K562 (cell line): Measurements from ENCODE around the gene MATR3. TPM values are rescaled to one million over a fixed set of nuclear protein-coding genes. Genes with fewer than 3 reads are reported as not detected.
A peak's percentile ranks its signal among the peaks of the same experiment; 100 is the strongest.

Source experiments
- BDP1 ChIP-seq: IDR thresholded peaks from 3 replicates; pipeline ENCODE4 v1.6.1; 2011; ENCODE audit not compliant: insufficient read length, insufficient read depth
- CBFB ChIP-seq: sonication (generic); formaldehyde crosslinking; IDR thresholded peaks from 2 replicates; pipeline ENCODE4 v1.4.0; 2020; ENCODE audit warnings: mild to moderate bottlenecking, missing genetic modification reagents
- KLF6 ChIP-seq: fragments of 250-450 bp; sonication (Bioruptor Pico); IDR thresholded peaks from 2 replicates; pipeline ENCODE4 v1.4.0; 2020; ENCODE audit warnings: mild to moderate bottlenecking, moderate library complexity, borderline replicate concordance
- MTF1 ChIP-seq: fragments of 250-450 bp; sonication (Bioruptor Pico); IDR thresholded peaks from 2 replicates; pipeline ENCODE4 v1.9.0; 2021; ENCODE audit warnings: moderate library complexity, mild to moderate bottlenecking, inconsistent platforms, borderline replicate concordance
- NBN ChIP-seq: fragments of 450-650 bp; IDR thresholded peaks from 2 replicates; pipeline ENCODE4 v1.6.1; 2016; ENCODE audit warnings: low read depth, mild to moderate bottlenecking
- NR2F6 ChIP-seq: fragments of 450-650 bp; formaldehyde crosslinking; IDR thresholded peaks from 2 replicates; pipeline ENCODE4 v1.4.0; 2020; ENCODE audit warnings: mild to moderate bottlenecking
- PCBP2 ChIP-seq: fragments of 200-400 bp; formaldehyde crosslinking; IDR thresholded peaks from 2 replicates; pipeline ENCODE4 v1.6.1; 2018; ENCODE audit warnings: low read length, low read depth, mild to moderate bottlenecking, moderate library complexity; ENCODE audit not compliant: poor library complexity, severe bottlenecking
- PHF8 ChIP-seq: fragments of 200-600 bp; sonication (generic); IDR thresholded peaks from 2 replicates; pipeline ENCODE4 v1.6.1; 2012; ENCODE audit warnings: mixed run types, mild to moderate bottlenecking, inconsistent platforms, low read length, moderate library complexity, borderline replicate concordance
- RBBP5 ChIP-seq: fragments of 200-600 bp; sonication (generic); IDR thresholded peaks from 2 replicates; pipeline ENCODE4 v1.6.1; 2012; ENCODE audit warnings: borderline replicate concordance, mild to moderate bottlenecking, low read length, control low read depth, inconsistent platforms; ENCODE audit not compliant: insufficient read depth, poor library complexity, severe bottlenecking
- RBM25 ChIP-seq: fragments of 200-400 bp; formaldehyde crosslinking; IDR thresholded peaks from 2 replicates; pipeline ENCODE4 v1.6.1; 2018; ENCODE audit warnings: low read length, low read depth, moderate library complexity; ENCODE audit not compliant: severe bottlenecking
- SREBF1 ChIP-seq: fragments of 150-350 bp; IDR thresholded peaks from 2 replicates; pipeline ENCODE4 v1.6.1; 2014; ENCODE audit warnings: antibody characterized with exemption, low read depth, low read length, borderline replicate concordance
- STAT5B ChIP-seq: fragments of 250-450 bp; sonication (Bioruptor Pico); IDR thresholded peaks from 2 replicates; pipeline ENCODE4 v1.8.0; 2021; ENCODE audit warnings: mild to moderate bottlenecking, inconsistent platforms
- THRB ChIP-seq: fragments of 450-650 bp; formaldehyde crosslinking; conservative IDR thresholded peaks from 2 replicates; pipeline ENCODE4 v1.4.0; 2022; ENCODE audit warnings: mild to moderate bottlenecking, missing genetic modification characterization
- TSC22D4 ChIP-seq: fragments of 450-650 bp; IDR thresholded peaks from 2 replicates; pipeline ENCODE4 v1.6.1; 2016; ENCODE audit warnings: missing genetic modification characterization, missing biosample characterization, control low read depth
- ZFX ChIP-seq: sonication (generic); formaldehyde crosslinking; IDR thresholded peaks from 2 replicates; pipeline ENCODE4 v1.8.0; 2022; ENCODE audit warnings: mild to moderate bottlenecking, missing genetic modification reagents, moderate library complexity
- ZNF253 ChIP-seq: fragments of 250-450 bp; sonication (Bioruptor Pico); conservative IDR thresholded peaks from 2 replicates; pipeline ENCODE4 v1.6.1; 2021; ENCODE audit warnings: mild to moderate bottlenecking
- ZNF655 ChIP-seq: fragments of 250-450 bp; sonication (Bioruptor Pico); IDR thresholded peaks from 2 replicates; pipeline ENCODE4 v1.5.0; 2021
- ZNF75A ChIP-seq: fragments of 450-650 bp; formaldehyde crosslinking; IDR thresholded peaks from 2 replicates; pipeline ENCODE4 v1.4.0; 2020; ENCODE audit warnings: mild to moderate bottlenecking
- ZNF76 ChIP-seq: fragments of 250-450 bp; sonication (Bioruptor Pico); IDR thresholded peaks from 2 replicates; pipeline ENCODE4 v1.4.0; 2020; ENCODE audit warnings: mild to moderate bottlenecking, moderate library complexity, borderline replicate concordance
- polyA plus RNA-seq, 8 experiments: library from polyadenylated mRNA; depleted of rRNA in 4 of 8; stranded (reverse) in 5 of 8; unstranded in 3 of 8; fragments of >200 nt; fragmentation: Nextera tagmentation in 2 of 8; fragmentation: Illumina TruSeq in 1 of 8; extraction: Ambion mirVana in 2 of 8; extraction: Trizol in 1 of 8; gene quantifications; 2 replicates each; pipeline versions ENCODE4 v1.2.1 to v1.2.3, GENCODE V29; 2011 to 2014; ENCODE audit warnings: inconsistent platforms in 1 of 8, missing spikeins in 1 of 8
- total RNA-seq, 7 experiments: library from RNA; depleted of rRNA in 6 of 7; stranded (reverse); fragments of >200 nt in 6 of 7; fragmentation: Illumina TruSeq in 2 of 7; extraction: Trizol in 2 of 7; gene quantifications; 2 replicates each; pipeline versions ENCODE4 v1.2.1 to v1.2.3, GENCODE V29; 2011 to 2021; ENCODE audit warnings: low replicate concordance in 1 of 7
- TF ChIP-seq, protein P1 (sequence below): sonication (generic); formaldehyde crosslinking; IDR thresholded peaks from 2 replicates; pipeline ENCODE4 v1.8.0; 2022; ENCODE audit warnings: missing genetic modification reagents, mild to moderate bottlenecking, borderline replicate concordance
- TF ChIP-seq, protein P2 (sequence below): fragments of 450-650 bp; conservative IDR thresholded peaks from 2 replicates; pipeline ENCODE4 v1.6.1; 2016; ENCODE audit warnings: missing genetic modification characterization, low read depth, mild to moderate bottlenecking, control low read depth, missing compliant biosample characterization
- TF ChIP-seq, protein P3 (sequence below): fragments of 250-450 bp; sonication (Bioruptor Pico); IDR thresholded peaks from 2 replicates; pipeline ENCODE4 v1.8.0; 2021; ENCODE audit warnings: moderate library complexity, mild to moderate bottlenecking, inconsistent platforms

The MATR3 gene
- total and polyA plus RNA-seq, 9 of the 15 experiments (the other 6 are each of a cell fraction or from before 2014, with no cell fraction given) = 150 to 425 (median 263) TPM

- TF ChIP-seq, protein P1, sequence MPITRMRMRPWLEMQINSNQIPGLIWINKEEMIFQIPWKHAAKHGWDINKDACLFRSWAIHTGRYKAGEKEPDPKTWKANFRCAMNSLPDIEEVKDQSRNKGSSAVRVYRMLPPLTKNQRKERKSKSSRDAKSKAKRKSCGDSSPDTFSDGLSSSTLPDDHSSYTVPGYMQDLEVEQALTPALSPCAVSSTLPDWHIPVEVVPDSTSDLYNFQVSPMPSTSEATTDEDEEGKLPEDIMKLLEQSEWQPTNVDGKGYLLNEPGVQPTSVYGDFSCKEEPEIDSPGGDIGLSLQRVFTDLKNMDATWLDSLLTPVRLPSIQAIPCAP (CRISPR knock-in tag) = no peak
- TF ChIP-seq MTF1 (no peak), PHF8 (peak; percentile 96), PCBP2 (peak; percentile 40), ZNF75A (no peak), ZFX (CRISPR knock-in tag) (peak; percentile 92), ZNF76 (CRISPR knock-in tag) (peak; percentile 60; the same call in 1 of the 2 replicates), RBBP5 (peak; percentile 92), THRB (CRISPR knock-in tag) (no peak), STAT5B (CRISPR knock-in tag) (no peak), NBN (no peak; the same call in 1 of the 2 replicates), TSC22D4 (no peak), NR2F6 (no peak), BDP1 (no peak), RBM25 (peak; percentile 96), SREBF1 (no peak), ZNF655 (no peak), CBFB (CRISPR knock-in tag) (no peak), KLF6 (CRISPR knock-in tag) (no peak), ZNF253 (CRISPR knock-in tag) (no peak)
- TF ChIP-seq, protein P2, sequence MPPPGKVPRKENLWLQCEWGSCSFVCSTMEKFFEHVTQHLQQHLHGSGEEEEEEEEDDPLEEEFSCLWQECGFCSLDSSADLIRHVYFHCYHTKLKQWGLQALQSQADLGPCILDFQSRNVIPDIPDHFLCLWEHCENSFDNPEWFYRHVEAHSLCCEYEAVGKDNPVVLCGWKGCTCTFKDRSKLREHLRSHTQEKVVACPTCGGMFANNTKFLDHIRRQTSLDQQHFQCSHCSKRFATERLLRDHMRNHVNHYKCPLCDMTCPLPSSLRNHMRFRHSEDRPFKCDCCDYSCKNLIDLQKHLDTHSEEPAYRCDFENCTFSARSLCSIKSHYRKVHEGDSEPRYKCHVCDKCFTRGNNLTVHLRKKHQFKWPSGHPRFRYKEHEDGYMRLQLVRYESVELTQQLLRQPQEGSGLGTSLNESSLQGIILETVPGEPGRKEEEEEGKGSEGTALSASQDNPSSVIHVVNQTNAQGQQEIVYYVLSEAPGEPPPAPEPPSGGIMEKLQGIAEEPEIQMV (tag) = no peak
- TF ChIP-seq, protein P3, sequence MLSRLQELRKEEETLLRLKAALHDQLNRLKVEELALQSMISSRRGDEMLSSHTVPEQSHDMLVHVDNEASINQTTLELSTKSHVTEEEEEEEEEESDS (CRISPR knock-in tag) = no peak
Measured at GRCh38 chr5:139293507-139294373, at the start of gene MATR3 (continued).
